Head of caudate nucleus (tissue), 42 donors: ENCODE measurements around the gene TRPC6.

Source experiments
- DNase-seq, 42 donors: peaks; one replicate each; pipeline versions ENCODE4 v3.0.0 to v3.0.0-alpha.2; 2020 to 2021; ENCODE audit warnings: mixed read lengths in 7 of 42
- intact Hi-C: fragments of 100-400 bp; cut with DNase I; formaldehyde crosslinking; loops from one replicate; pipeline ENCODE4 v1.15.0; 2022

The TRPC6 gene

GRCh38 chr11:101528541-101528940 is 55.3 kb downstream of the TRPC6 start:
- intact Hi-C loops = no loop called here
- DNase-seq = no peak

DNA sequence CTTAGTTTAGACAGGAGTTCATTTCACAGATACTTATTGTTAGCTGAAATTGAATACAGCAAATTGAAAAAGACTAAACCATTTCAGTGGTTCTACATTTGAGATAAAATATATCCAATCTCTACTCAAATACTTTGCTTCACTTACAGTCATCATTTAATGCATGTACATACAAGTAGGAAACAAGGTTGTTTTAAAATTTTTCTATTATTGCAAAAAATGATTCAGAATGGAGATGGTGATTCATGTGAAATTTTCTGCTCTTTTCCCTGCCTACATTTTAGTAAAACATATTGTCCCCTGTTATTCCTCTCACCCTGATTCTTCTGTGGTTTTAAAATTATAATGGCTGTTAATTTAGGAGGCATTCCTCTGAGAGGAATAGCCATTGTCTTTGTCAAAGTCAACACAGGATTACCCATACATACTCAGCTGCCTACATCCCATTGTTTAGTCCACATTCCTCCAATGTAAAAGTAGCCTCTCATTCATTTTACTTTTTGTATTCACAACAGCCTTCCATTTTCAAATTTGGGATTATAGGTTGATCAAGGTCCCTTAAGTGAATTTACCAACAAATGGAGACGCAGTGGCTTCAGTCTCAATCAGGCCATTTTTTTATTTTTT is 60.1 kb downstream of the TRPC6 start:
- intact Hi-C loops = no loop called here

DNA sequence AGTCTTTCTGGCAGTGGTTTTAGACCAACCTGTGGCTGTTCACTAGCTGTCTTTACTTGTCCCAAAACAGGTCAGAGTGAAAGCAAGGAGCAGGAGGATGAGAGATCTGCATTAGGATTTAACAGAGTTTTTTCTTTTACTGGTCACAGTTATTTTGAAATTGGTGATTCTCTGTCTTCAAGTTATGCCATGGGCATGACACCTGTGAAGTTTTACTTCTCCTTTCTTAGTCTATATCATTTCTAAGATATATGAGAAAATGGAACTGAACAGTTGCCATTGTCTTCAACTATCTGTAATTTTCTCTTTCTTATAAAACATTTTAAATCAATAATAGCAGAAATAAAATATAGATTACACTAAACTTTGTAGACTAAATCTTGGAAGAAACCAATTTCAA is 60.6 kb downstream of the TRPC6 start:
- intact Hi-C loops = no loop called here

More for the DNA sequence above, 60.1 kb downstream of the TRPC6 start:
- no peak for DNase-seq

GRCh38 chr11:101521821-101522220 is 62.0 kb downstream of the TRPC6 start:
- intact Hi-C loops = no loop called here
- no peak for DNase-seq

More for the DNA sequence above, 60.6 kb downstream of the TRPC6 start:
- no peak for DNase-seq

- intact Hi-C loops = no loop called here
- no peak for DNase-seq
Observed at GRCh38 chr11:101516546-101516945, 67.3 kb downstream of the TRPC6 start.

DNA sequence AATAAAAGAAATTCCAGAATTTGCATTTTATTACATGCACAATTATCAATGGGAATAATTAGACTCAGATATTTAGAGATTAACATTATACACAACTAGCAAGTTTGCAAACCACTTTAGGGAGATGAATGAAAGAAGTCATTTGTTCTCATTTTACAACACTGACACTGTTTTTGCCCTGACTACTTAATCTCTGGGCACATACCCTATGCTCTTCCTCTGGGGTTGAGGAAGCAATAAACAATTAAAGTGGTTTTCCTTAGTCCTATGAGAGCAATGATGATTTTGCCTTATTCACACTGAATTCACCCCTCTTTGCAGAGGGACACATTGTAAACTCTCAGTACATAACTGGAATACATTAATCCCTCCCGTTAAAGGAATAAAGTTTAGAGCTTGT is 72.7 kb downstream of the TRPC6 start:
- DNase-seq = no peak
- intact Hi-C loops = no loop called here

DNA sequence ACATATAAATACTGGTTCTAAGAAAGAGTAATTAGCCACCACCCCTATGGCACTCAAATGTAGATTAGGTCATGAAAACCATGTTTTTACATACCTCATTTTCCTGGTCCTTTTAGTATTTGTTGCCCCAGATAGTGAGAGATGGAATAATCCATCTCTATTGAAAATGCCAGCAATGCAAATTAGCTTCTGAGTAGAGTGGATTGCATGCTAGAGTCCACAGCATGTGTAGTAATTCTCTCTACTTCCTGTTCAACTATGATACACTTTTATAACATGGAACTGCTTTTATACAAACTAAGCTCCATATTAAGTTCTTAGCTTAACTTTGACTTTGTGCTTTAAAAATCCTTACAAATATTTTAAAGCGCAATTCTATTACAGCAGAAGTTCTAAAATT is 73.2 kb downstream of the TRPC6 start:
- DNase-seq = no peak
- intact Hi-C loops = no loop called here

- intact Hi-C loops = no loop called here
- DNase-seq = no peak
Observed at GRCh38 chr11:101509922-101510321, 73.9 kb downstream of the TRPC6 start.

- intact Hi-C loops = no loop called here
- no peak for DNase-seq
Observed at GRCh38 chr11:101508370-101508769, 75.4 kb downstream of the TRPC6 start.

DNA sequence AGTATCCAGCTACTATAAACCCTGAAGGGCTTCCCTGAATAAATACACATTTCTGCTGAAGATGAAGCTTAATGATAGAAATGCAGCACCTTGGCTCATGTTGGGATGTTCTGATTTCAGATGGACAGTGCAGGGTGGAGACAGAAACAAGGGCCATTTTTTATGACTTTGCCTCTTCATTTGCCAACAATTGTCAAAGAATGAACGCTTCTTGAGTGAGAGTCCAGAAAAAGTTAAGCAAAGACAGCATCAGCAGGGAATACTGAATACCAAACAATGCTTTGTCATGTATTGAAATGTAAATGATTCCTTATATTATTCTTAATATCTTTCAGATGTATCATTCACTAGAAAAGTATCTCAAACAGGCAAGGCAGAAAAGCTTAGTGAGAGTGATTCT is 84.9 kb downstream of the TRPC6 start:
- intact Hi-C loops = no loop called here

DNA sequence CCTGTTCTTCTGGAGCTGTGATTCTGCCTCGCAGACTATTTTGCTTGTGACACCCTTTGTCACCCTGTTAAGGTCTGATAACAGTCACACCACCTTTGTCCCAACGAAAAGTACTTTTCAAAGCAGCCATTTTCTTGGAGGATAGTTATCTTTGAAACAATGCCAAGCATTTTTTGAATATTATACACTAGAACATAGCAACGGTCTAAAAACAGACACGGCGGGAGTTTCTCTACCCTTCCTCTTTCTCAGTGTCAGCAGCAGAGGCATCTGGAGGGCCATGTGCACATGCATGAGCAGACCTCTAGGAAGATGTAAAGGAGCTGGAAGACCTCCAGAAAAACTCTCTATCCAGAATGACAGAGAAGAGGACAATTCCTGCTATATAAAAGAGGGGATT is 86.5 kb downstream of the TRPC6 start:
- intact Hi-C loops = no loop called here
- no peak for DNase-seq

More for the DNA sequence above, 84.9 kb downstream of the TRPC6 start:
- DNase-seq = no peak

DNA sequence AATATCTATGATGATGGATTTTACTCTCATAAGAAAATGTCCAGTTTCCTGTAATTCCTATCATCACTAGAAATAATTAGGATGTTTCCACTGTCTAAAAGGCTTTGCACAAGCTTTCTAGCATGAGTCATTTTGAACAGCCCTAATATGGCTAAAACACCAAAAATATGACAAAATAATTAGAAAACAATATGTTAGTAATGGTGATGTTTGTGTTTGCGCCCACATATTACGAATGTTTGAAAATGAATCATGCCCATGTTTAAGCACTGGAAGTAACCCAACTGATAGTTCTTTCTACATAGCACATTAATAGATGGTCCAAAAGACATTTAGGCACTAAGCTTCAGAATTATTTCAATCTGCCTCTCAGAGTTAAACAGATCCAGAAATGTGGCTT is 96.0 kb downstream of the TRPC6 start:
- intact Hi-C loops = no loop called here
- DNase-seq = no peak

DNA sequence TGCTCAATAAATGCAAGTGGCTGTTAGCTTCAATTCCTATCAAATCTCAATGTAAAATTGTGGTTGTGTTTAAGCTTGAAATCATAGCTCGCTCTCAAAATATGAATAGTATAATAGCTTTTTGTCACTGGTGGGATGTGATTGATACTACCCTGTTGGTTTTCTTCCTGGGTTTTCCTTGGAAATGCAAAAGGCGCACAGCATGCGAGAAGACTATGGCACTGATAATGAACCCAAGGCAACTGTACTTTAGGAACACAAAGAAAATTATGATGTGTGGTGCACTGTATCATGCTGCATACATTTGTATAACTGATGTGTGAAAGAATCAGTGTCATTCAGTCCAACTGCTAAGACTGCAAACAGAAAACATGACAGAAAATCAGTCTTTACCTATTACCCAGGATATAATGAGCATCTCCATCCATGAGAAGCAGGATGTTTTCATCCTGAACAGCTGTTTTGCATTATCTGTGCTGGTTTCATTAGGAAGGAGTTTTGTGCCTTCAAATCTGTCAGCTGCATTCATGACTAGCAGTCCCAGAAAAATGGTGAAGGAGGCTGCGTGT is 101.2 kb downstream of the TRPC6 start:
- intact Hi-C loops = no loop called here
- DNase-seq = no peak

DNA sequence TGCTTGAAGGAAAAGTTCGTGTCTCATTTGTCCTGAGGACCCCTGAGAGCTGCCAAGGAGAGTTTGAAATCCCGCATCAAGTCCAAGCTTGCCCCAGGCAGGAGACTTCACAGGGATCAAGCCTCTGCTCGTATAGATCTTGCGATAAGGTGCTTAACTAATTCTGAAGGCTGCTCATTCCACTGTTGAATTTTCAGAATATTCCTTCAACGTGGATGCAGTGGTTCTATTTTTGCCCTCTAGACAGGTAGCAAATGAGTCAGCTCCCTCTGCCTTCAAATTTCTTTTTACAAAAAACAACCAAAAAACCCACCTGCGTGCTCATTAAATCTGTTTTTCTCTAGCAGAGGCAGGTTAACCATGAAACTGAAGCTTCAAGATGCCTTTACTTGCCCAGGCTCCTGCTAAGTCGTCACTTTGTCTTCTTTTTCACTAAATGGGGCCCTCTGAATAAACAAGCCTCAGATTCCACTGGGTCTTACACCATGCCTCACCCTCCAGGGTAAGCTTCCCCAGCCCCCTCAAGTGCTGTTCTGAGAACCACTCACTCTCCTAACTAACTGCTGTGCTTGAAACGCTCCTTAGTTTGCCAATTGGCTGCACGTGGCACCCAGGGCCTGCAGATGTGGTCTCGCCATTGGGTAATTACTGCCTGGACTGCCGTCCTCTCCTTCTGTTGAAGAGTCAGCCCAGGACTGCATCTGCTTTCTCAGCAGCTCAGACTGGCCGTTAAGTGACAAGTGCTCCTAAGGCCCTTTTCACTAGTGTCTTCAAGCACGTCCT is 105.0 kb downstream of the TRPC6 start:
- DNase-seq = peak in 10 of 42 donors; percentile 4 to 39 (median 16)
- intact Hi-C loops = no loop called here

DNA sequence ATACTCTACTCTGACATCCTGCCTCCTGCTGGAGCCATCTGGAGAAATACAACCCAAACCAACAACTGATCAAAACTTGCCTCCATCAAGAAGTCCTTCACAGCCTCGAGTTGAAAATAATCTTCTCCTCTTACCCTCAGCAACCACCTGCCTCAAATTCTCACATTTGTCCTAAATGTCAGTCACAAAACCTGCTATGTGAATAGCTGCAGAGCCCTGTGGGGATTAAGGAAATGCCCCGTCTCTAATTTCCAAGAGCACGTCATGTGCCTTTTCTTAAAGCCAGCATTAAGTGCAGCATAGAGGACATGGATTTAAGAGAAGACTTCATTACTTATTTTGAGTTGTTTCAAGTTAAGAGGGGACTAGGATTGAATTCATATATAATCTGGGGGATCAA is 105.9 kb downstream of the TRPC6 start:
- intact Hi-C loops = no loop called here
- no peak for DNase-seq

DNA sequence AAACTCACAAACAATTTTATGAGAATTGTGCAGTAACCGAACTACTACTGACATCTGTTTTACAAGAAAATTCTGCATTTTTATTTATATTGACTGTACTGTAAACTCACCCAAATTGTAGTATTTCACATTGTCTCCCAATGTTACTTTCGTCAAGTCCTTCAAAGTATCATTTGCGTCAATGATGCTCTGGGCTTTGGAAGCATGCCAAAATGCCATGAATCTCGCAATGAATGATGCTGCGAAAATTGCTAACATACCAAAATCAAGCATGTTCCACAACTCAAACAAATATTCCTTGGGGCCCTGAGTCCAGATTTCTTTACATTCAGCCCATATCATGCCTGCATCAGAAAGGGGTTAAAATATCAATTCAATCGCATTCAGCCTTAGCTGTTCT is 107.6 kb downstream of the TRPC6 start:
- no peak for DNase-seq
- intact Hi-C loops = no loop called here

GRCh38 chr11:101475699-101476098 is 108.1 kb downstream of the TRPC6 start:
- DNase-seq = no peak
- intact Hi-C loops = no loop called here

DNA sequence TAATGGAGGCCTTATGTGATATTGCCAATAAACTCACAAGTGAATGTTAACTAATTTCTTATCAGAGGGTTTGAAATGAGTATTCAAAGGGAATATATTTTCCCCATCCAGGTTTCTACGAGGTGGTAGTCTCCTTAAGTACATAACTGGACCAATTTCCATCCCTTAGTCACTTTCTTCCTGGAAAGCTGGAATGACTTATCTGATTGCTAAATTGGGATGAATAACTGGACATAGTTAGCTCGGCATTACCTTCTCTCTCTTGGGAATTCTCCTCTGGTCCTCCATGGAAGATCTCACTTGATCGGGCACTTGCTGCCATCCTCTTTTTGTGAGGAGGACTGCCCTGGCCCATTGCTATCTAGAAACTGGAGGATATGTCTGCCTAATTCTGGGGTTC is 109.1 kb downstream of the TRPC6 start:
- intact Hi-C loops = no loop called here
- DNase-seq = no peak

DNA sequence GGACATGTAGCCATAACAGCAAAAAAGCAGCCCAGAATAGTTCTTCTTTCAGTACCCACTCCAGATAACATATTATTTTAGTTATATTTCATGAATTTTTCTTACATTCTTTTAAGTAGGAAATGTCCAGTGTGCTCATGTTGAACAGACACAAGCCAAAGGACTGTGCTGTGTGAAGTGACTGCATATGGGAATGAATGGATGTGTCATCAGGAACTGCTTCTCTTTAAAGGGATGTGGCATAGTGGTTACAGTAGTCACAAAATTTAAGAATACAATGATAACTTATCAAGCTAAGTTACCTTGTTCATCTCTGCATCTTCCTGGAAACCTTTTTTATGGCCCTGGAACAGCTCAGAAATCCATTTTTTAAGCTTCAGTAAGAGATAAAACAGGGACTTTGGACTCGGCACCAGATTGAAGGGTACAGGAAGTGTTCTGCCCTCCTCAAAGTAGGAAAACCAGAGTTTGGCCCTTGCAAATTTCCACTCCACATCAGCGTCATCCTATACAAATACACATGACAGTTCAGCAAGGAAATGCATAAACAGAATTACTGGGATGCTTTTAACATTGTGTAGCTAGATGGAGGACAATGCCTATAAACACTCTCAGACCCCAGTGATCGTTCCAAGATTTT is 112.8 kb downstream of the TRPC6 start:
- intact Hi-C loops = no loop called here
- DNase-seq = no peak

GRCh38 chr11:101470419-101470818 is 113.4 kb downstream of the TRPC6 start:
- intact Hi-C loops = no loop called here
- DNase-seq = no peak
